HG02759 (cell line): Measurements from ENCODE around the gene HMHB1.

Source experiments
- ATAC-seq: cut with Tn5 transposase; IDR thresholded peaks from one replicate; pipeline ENCODE4 v1.9.1; 2021; ENCODE audit warnings: mild to moderate bottlenecking, moderate library complexity; ENCODE audit not compliant: unreplicated experiment

The HMHB1 gene

GRCh38 chr5:143865426-143866025 is 53.6 kb downstream of the HMHB1 start:
- no peak for ATAC-seq
